Psoas muscle (tissue), 8 donors: ENCODE results near the gene VPS54. TPM values are rescaled to one million over a fixed set of nuclear protein-coding genes. Genes with fewer than 3 reads are reported as not detected.

ENCODE experiments used
- ATAC-seq, 4 donors: fragments of 200-7000 bp; cut with Tn5 transposase; one replicate each; pipeline ENCODE4 v1.9.1; 2020; ENCODE audit warnings: moderate library complexity in 3 of 4, mild to moderate bottlenecking in 2 of 4
- DNase-seq, 2 donors: peaks; one replicate each; pipeline ENCODE4 v3.0.0-alpha.2; 2020
- H3K27ac ChIP-seq: fragments of 200-600 bp; one replicate; pipeline ENCODE4 v1.8.0; 2022
- H3K27me3 ChIP-seq, 3 donors: fragments of 200-600 bp in 1 of 3; one replicate each; pipeline versions ENCODE4 v1.6.1 to v1.8.0; 2013 to 2022; ENCODE audit warnings: low read length in 2 of 3, mild to moderate bottlenecking in 2 of 3, moderate library complexity in 1 of 3; ENCODE audit not compliant: insufficient read depth in 3 of 3
- H3K36me3 ChIP-seq, 2 donors: fragments of 200-600 bp in 1 of 2; one replicate each; pipeline versions ENCODE4 v1.6.1 to v1.8.0; 2013 to 2022; ENCODE audit warnings: low read depth in 1 of 2, mild to moderate bottlenecking in 1 of 2, moderate library complexity in 1 of 2; ENCODE audit not compliant: insufficient read depth in 1 of 2
- H3K4me1 ChIP-seq: fragments of 200-600 bp; one replicate; pipeline ENCODE4 v1.8.0; 2022
- H3K4me3 ChIP-seq: fragments of 200-600 bp; one replicate; pipeline ENCODE4 v1.8.0; 2022; ENCODE audit warnings: mild to moderate bottlenecking
- H3K9me3 ChIP-seq: fragments of 200-600 bp; one replicate; pipeline ENCODE4 v1.8.0; 2022
- CTCF ChIP-seq: fragments of 200-600 bp; IDR thresholded peaks from one replicate; pipeline ENCODE4 v1.8.0; 2022; ENCODE audit warnings: antibody characterized with exemption
- WGBS, 3 donors: extraction: QIAGEN DNeasy Blood & Tissue Kit; methylation state at CpG; one replicate each; pipeline versions ENCODE4 v1.1.6 to v1.1.7; 2013; 5-methylcytosine and 5-hydroxymethylcytosine counted together
- intact Hi-C, 2 donors: fragments of 100-400 bp; cut with DNase I; formaldehyde crosslinking; loops; one replicate each; pipeline versions ENCODE4 v1.11.0 to v1.14.2; 2022
- polyA plus RNA-seq, 3 donors: library from polyadenylated mRNA; stranded (reverse); fragments of 200-250 nt; gene quantifications; one replicate each; pipeline ENCODE4 v1.2.3, GENCODE V29; 2013
- total RNA-seq, 4 donors: library from RNA; stranded (reverse); fragmentation: NEBNext Ultra II Directional in 2 of 4; extraction: Animal tissue kit (Norgen Biotek cat#: 25700) in 2 of 4; gene quantifications; one replicate each; pipeline versions ENCODE4 v1.2.1 to v1.2.4, GENCODE V29; 2021 to 2023
- donor health status: healthy with polysubstance abuse.
- donor health status: DM: no; HTN: no; CAD: no; lungs with moderate emphysema.
- donor health status: Bipolar disorder and iron deficiency.
- donor health status: healthy.
- donor health status: DM: yes; HTN: yes; CAD: no.
- donor health status: DM: no; HTN: no; CAD: no.
- donor health status: DM: no; HTN: no; CAD: no.
- donor health status: DM: yes; HTN: yes; CAD: no.

VPS54 gene
- total and polyA plus RNA-seq, 7 donors: 5.1 to 9.9 (median 8.2) TPM

GRCh38 chr2:63855418-63856302 is 163.6 kb downstream of the VPS54 start:
- peaks cover 52% of the 10 kb centered on the region for H3K4me1 ChIP-seq
- no peaks in the 10 kb centered on the region for H3K27me3 ChIP-seq
- peaks cover 7 to 52% of the 10 kb centered on the region in 2 donors for H3K36me3 ChIP-seq
- WGBS, 3 donors: 60 to 67% (median 62%) methylated on average over 14 of the region's 14 CpGs
- H3K9me3 ChIP-seq: no peaks in the 10 kb centered on the region
- TF ChIP-seq CTCF: no peak
- intact Hi-C loops: no loop called here
- no peak for DNase-seq
- H3K4me3 ChIP-seq: peak overlapping the region; percentile 13
- H3K27ac ChIP-seq: peak overlapping the region; percentile 69
- ATAC-seq: peak in 2 of 4 donors; percentile 22 to 48

- DNase-seq (no peak), ATAC-seq (peak in 3 of 4 donors; percentile 44 to 78 (median 54))
- intact Hi-C loops: no loop called here
- 51 to 65% (median 55%) methylated on average over 4 of the region's 4 CpGs for WGBS, 3 donors
- Histone ChIP-seq H3K4me1 (peaks cover 67% of the 10 kb centered on the region), H3K4me3 (peak overlapping the region; percentile 29), H3K27ac (peak overlapping the region; percentile 69), H3K36me3 (peaks cover 7 to 33% of the 10 kb centered on the region in 2 donors), H3K27me3 (no peaks in the 10 kb centered on the region), H3K9me3 (no peaks in the 10 kb centered on the region)
- no peak for TF ChIP-seq CTCF
Observed at GRCh38 chr2:63853527-63854310, 165.5 kb downstream of the VPS54 start.

- WGBS, 3 donors: 35 to 71% (median 46%) methylated on average over 1 of the region's 1 CpG
- DNase-seq: peak in 1 of 2 donors; percentile 41
- intact Hi-C loops: no loop called here
- Histone ChIP-seq H3K9me3 (no peaks in the 10 kb centered on the region), H3K36me3 (peaks cover 3 to 14% of the 10 kb centered on the region in 2 donors), H3K27ac (peak overlapping the region; percentile 23), H3K4me3 (peak overlapping the region; percentile 29), H3K27me3 (no peaks in the 10 kb centered on the region), H3K4me1 (peaks cover 83% of the 10 kb centered on the region)
- no peak for TF ChIP-seq CTCF
- peak; percentile 28 to 60 (median 40) for ATAC-seq
Observed at GRCh38 chr2:63851691-63852311, 167.4 kb downstream of the VPS54 start.

GRCh38 chr2:63850649-63851048 is 168.6 kb downstream of the VPS54 start:
- Histone ChIP-seq H3K4me3 (no peak overlapping the region), H3K27me3 (no peaks in the 10 kb centered on the region), H3K36me3 (peaks cover 2% of the 10 kb centered on the region in 2 donors), H3K27ac (peak overlapping the region; percentile 47), H3K4me1 (peaks cover 91% of the 10 kb centered on the region), H3K9me3 (no peaks in the 10 kb centered on the region)
- no peak for TF ChIP-seq CTCF
- no peak for DNase-seq
- peak; percentile 32 to 73 (median 49) for ATAC-seq
- intact Hi-C loops: no loop called here
